HG03175 (cell line): ENCODE data around the gene MT1B.
"Not testable (repeated sequence)": the region's sequence is repeated elsewhere in the genome, so short reads cannot be mapped to it uniquely, and the experiment has no call there.

Source experiments
- ATAC-seq: cut with Tn5 transposase; IDR thresholded peaks from one replicate; pipeline ENCODE4 v1.9.1; 2021; ENCODE audit warnings: mild to moderate bottlenecking, moderate library complexity; ENCODE audit not compliant: unreplicated experiment

MT1B gene

GRCh38 chr16:56665286-56666261, 13.9 kb downstream of the MT1B start:
- not testable (repeated sequence) for ATAC-seq

GRCh38 chr16:56667581-56668571, 16.2 kb downstream of the MT1B start, which contains the start of gene MT1G:
MT1G (minus strand) TSS chr16:56668065; CDS start chr16:56667993, 72 bp downstream.
- ATAC-seq: no peak

GRCh38 chr16:56669005-56669839, 17.5 kb downstream of the MT1B start, which contains the start of gene MT1H:
MT1H (plus strand) TSS chr16:56669814; CDS start chr16:56669885, 71 bp downstream.
- ATAC-seq: no peak

GRCh38 chr16:56669840-56670619, 18.3 kb downstream of the MT1B start:
- ATAC-seq: no peak

- ATAC-seq: no peak
Measured at GRCh38 chr16:56670620-56670934, 18.9 kb downstream of the MT1B start.

GRCh38 chr16:56671691-56672090, 20.0 kb downstream of the MT1B start:
- ATAC-seq: not testable (repeated sequence)

DNA sequence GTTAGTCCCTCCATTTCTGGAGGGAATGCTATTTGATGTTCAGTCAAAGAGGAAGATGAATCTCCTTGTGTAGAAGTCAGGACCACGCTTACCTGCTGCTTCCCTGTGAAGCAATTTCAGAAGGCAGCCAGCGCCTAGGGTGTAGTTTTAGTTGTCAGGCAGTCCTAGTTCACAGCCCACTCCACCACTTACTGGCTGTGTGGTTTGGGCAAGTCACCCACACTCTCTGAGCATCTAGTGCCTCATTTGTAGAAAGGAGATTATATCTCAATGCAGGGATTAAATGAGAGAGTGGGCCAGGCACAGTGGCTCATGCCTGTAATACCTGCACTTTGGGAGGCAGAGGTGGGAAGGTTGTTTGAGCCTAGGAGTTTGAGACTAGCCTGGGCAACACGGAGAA, 20.5 kb downstream of the MT1B start:
- ATAC-seq: not testable (repeated sequence)

- no peak for ATAC-seq
Measured at GRCh38 chr16:56672761-56673536, 21.3 kb downstream of the MT1B start.

DNA sequence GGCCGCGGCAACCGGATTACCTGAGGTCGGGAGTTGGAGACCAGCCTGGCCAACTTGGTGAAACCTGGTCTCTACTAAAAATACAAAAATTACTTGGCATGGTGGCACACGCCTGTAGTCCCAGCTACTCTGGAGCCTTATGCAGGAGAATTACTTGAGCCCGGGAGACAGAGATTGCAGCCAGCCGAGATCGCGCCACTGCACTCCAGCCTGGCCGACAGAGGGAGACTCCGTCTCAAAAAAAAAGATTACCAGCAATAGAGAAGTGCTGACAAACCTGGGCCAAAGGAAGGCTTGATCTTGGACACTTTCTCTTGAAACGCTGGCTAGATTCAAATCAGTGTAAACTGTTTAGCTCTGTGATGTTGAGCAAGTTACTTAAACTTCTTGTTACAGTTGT, 22.2 kb downstream of the MT1B start:
- ATAC-seq: no peak

GRCh38 chr16:56674570-56674969, 22.9 kb downstream of the MT1B start:
- not testable (repeated sequence) for ATAC-seq

DNA sequence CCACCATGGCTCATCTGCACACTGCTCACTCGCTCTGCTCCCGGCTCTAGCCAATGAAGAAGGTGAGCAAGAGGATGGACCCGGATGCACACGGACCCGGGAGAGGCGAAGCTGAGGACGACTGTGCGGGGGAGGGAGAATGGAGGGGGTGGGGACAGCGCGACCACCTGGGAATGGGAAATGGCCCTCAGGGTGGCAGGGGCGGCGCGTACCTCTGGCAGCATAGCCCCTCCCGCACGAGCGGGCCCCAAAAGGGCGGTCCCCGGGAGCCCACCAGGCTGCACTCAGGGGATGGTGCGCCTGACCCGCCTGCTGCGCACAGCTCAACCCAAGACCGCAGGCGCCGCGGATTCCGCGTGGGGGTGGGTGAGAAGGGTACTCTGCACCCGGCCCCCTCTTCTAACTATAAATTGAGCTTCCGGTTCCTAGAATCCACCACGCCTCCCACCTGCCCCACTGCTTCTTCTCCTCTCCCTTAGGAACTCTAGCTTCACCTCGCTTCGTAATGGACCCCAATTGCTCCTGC, 24.1 kb downstream of the MT1B start:
- no peak for ATAC-seq

- ATAC-seq: no peak
Measured at GRCh38 chr16:56677474-56677873, 25.8 kb downstream of the MT1B start.

DNA sequence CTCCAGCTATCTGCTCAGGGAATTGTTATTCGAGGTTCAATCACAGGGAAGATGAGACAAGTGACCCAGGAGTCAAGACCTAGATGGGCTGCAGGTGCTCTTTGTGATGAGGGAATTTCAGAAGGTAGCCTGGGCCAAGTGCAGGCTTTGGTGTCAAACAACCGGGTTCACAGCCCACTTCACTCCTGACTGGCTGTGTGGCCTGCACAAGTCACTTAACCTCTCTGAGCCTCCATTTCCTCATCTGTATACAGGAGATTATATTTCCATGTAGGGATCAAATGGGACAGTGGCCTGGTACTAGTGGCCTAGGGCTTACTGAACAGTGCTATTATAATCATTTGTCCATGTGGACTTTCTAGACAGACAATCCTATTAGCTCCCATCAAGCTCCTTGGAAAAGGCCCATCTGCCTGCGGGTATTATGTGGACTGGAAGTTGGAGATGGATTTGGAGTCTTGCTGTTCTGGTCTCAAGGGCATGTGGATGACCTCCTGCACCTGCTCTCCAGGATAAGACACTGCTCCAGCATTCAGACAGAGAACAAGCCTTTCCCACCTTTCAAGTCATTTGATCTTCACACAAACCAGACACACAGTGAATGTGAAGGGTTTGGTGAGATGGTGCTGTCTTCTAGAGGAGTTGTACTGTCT, 27.5 kb downstream of the MT1B start:
- no peak for ATAC-seq

DNA sequence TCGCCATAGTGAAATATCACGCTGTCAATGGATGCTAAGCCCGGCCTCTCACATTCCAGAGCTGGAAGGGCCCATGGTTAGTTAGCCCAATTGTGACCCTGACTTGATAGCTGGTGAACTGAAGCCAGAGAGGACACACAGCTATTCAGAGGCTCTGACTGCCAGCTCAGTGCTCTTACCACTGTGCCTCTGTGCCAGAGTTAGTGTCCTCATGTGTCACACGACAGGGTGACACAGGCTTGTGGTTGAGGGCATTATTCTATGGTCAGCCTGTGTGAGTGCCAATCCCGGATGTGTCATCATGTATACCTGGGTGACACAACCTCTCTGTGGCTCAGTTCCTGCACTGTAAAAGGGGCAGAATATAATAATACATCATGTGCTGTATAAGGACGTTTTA, 28.1 kb downstream of the MT1B start:
- ATAC-seq: no peak

DNA sequence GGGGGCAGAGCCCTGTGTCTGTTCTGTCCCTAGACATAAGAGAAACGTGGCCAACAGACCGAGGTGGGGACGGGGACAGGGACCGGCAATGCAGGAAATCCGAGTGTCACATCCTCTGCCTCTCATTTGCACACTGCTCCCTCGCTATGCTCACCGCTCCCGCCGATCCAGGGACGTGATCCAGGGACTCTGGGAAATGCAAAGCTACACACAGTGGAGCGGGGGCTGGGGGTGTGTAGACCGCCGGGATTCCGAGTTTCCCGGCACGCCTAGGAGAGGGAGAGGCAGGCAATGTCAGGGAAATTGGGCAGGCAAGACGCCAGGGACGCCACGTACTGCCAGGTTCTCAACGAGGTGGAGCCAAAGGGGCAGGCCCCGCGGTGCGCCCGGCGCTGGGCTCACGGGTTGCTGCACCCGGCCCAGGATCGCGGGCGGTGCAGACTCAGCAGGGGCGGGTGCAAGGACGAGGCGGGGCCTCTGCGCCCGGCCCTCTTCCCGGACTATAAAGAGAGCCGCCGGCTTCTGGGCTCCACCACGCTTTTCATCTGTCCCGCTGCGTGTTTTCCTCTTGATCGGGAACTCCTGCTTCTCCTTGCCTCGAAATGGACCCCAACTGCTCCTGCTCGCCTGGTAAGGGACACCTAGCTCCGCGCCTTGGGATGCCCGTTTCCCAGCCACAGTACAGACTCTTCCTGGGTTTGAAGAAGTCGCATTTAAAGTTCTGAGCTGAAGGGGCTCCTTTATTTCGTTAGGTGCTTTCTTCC, 30.4 kb downstream of the MT1B start, which contains the start of gene MT1X:
Gene MT1X (plus strand): TSS at position 532 of the 764 bp plus-strand sequence. CDS start 71 bp downstream, at position 603.
- peak; percentile 99 for ATAC-seq

GRCh38 chr16:56682703-56683397, 31.2 kb downstream of the MT1B start:
- no peak for ATAC-seq
